Calu3 (cell line): ENCODE data around the gene WDR81. TPM values are rescaled to one million over a fixed set of nuclear protein-coding genes. Genes with fewer than 3 reads are reported as not detected.

Source experiments
- BruUV-seq: library from RNA; stranded (reverse); fragments of 400-500 nt; replicated peaks from 2 replicates; lab custom pipeline; 2021; lab: Mats Ljungman, UMichigan
- CTCF ChIA-PET: fragments of 300-600 bp; sonication (Branson Sonifier 250); formaldehyde crosslinking; loops from one replicate; lab custom pipeline; 2022; ENCODE audit warnings: antibody characterized with exemption; lab: Charles Lee
- DNase-seq: peaks from one replicate; pipeline ENCODE4 v3.0.0; 2022
- H3K27ac Mint-ChIP-seq: one replicate; pipeline ENCODE4 v1.8.0; 2022; ENCODE audit warnings: mixed read lengths; ENCODE audit not compliant: unreplicated experiment
- H3K27me3 Mint-ChIP-seq: one replicate; pipeline ENCODE4 v1.8.0; 2022; ENCODE audit warnings: mixed read lengths; ENCODE audit not compliant: unreplicated experiment
- H3K36me3 Mint-ChIP-seq: one replicate; pipeline ENCODE4 v1.8.0; 2022; ENCODE audit warnings: mild to moderate bottlenecking, moderate library complexity, mixed read lengths; ENCODE audit not compliant: insufficient read depth, unreplicated experiment
- H3K4me1 Mint-ChIP-seq: one replicate; pipeline ENCODE4 v1.8.0; 2022; ENCODE audit warnings: mild to moderate bottlenecking, low read depth, mixed read lengths; ENCODE audit not compliant: unreplicated experiment
- H3K4me3 Mint-ChIP-seq: one replicate; pipeline ENCODE4 v1.8.0; 2022; ENCODE audit warnings: mild to moderate bottlenecking, low read depth, moderate library complexity, mixed read lengths; ENCODE audit not compliant: unreplicated experiment
- H3K9me3 Mint-ChIP-seq: one replicate; pipeline ENCODE4 v1.8.0; 2022; ENCODE audit warnings: low read depth, mixed read lengths; ENCODE audit not compliant: unreplicated experiment
- intact Hi-C: fragments of 100-400 bp; cut with micrococcal nuclease; formaldehyde crosslinking; loops from one replicate; pipeline ENCODE4 v1.10.0; 2022; ENCODE audit not compliant: unreplicated experiment
- total RNA-seq: library from RNA; stranded (reverse); gene quantifications from 2 replicates; pipeline ENCODE4 v1.2.3, GENCODE V29; 2022
- TF ChIP-seq, protein P1 (sequence below): fragments of 200-600 bp; IDR thresholded peaks from one replicate; pipeline ENCODE4 v1.8.0; 2022; ENCODE audit warnings: antibody characterized with exemption; ENCODE audit not compliant: unreplicated experiment

WDR81 gene
- total RNA-seq, 1 experiment from 2014 or later: 11.2 TPM

DNA sequence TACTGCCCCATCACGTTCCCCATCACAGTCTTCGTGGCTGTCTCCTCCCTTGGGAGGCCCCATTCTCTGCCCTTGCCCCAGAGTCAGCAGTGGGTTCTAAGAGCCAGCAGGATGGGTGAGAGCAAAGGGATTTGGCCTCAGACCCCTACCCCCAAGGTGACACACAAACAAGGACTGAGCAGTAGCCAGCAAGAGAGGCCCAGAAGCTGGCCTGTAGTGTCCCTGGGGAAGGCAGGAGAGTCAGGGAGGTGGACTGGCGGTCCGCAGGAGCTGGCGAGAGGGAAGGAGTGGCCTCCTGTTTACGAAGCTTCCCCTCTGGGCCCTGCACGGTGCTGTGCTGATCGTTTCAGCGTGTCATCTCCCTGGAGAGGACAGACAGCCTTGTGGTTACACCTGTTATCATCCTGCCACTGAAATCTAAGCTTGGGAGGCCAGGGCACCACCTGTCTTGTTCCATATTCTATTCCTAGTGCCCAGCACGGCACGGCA is 8.4 kb downstream of the WDR81 start:
- TF ChIP-seq, protein P1, sequence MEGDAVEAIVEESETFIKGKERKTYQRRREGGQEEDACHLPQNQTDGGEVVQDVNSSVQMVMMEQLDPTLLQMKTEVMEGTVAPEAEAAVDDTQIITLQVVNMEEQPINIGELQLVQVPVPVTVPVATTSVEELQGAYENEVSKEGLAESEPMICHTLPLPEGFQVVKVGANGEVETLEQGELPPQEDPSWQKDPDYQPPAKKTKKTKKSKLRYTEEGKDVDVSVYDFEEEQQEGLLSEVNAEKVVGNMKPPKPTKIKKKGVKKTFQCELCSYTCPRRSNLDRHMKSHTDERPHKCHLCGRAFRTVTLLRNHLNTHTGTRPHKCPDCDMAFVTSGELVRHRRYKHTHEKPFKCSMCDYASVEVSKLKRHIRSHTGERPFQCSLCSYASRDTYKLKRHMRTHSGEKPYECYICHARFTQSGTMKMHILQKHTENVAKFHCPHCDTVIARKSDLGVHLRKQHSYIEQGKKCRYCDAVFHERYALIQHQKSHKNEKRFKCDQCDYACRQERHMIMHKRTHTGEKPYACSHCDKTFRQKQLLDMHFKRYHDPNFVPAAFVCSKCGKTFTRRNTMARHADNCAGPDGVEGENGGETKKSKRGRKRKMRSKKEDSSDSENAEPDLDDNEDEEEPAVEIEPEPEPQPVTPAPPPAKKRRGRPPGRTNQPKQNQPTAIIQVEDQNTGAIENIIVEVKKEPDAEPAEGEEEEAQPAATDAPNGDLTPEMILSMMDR: no peak
- no peaks in the 10 kb centered on the region for H3K4me1 Mint-ChIP-seq
- no TSS peak for BruUV-seq
- no peak overlapping the region for H3K27ac Mint-ChIP-seq
- CTCF ChIA-PET: interaction anchor here (0.5 kb wide), 1 partner anchor 118 kb away, joined by 3 read pairs; no protein-coding TSS in a partner anchor
- no peaks in the 10 kb centered on the region for H3K9me3 Mint-ChIP-seq
- H3K36me3 Mint-ChIP-seq: no peaks in the 10 kb centered on the region
- no peaks in the 10 kb centered on the region for H3K27me3 Mint-ChIP-seq
- H3K4me3 Mint-ChIP-seq: no peak overlapping the region
- DNase-seq: no peak
- intact Hi-C loops: no loop called here

DNA sequence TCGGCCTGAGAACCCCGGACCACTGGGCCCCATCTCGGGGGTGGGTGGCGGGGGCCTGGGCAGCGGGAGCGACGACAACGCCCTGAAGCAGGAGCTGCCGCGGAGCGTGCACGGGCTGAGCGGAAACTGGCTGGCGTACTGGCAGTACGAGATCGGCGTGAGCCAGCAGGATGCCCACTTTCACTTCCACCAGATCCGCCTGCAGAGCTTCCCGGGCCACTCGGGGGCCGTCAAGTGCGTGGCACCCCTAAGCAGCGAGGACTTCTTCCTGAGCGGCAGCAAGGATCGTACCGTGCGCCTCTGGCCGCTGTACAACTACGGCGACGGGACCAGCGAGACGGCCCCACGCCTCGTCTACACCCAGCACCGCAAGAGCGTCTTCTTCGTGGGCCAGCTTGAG is 9.3 kb downstream of the WDR81 start:
- intact Hi-C loops: no loop called here

DNA sequence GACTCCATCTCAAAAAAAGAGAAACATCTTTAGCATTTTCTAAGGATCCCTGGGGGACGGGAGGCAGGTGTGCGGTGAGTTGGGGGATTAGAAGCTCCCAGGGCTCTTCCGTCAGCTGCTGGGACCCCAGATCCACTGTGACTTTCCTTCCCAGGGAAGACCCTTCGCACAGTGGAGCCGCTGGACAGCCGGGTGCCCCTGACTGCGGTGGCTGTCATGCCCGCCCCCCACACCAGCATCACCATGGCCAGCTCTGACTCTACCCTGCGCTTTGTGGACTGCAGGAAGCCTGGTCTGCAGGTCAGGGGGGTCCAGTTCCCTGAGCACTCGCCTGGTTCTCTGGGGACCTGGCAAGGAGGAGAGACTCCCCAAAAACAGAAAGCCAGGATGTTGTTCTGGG is 10.9 kb downstream of the WDR81 start:
- no peaks in the 10 kb centered on the region for H3K9me3 Mint-ChIP-seq
- DNase-seq: no peak
- no peaks in the 10 kb centered on the region for H3K27me3 Mint-ChIP-seq
- intact Hi-C loops: no loop called here
- TF ChIP-seq, protein P1: no peak
- H3K4me3 Mint-ChIP-seq: no peak overlapping the region
- H3K27ac Mint-ChIP-seq: no peak overlapping the region
- no TSS peak for BruUV-seq
- no peaks in the 10 kb centered on the region for H3K4me1 Mint-ChIP-seq
- CTCF ChIA-PET: no interaction called here
- H3K36me3 Mint-ChIP-seq: no peaks in the 10 kb centered on the region

More for the DNA sequence above, 9.3 kb downstream of the WDR81 start:
- Mint-ChIP-seq H3K9me3 (no peaks in the 10 kb centered on the region), H3K36me3 (no peaks in the 10 kb centered on the region), H3K27me3 (no peaks in the 10 kb centered on the region), H3K27ac (no peak overlapping the region), H3K4me1 (no peaks in the 10 kb centered on the region), H3K4me3 (no peak overlapping the region)
- no peak for DNase-seq
- TF ChIP-seq, protein P1: no peak
- CTCF ChIA-PET: no interaction called here
- no TSS peak for BruUV-seq

DNA sequence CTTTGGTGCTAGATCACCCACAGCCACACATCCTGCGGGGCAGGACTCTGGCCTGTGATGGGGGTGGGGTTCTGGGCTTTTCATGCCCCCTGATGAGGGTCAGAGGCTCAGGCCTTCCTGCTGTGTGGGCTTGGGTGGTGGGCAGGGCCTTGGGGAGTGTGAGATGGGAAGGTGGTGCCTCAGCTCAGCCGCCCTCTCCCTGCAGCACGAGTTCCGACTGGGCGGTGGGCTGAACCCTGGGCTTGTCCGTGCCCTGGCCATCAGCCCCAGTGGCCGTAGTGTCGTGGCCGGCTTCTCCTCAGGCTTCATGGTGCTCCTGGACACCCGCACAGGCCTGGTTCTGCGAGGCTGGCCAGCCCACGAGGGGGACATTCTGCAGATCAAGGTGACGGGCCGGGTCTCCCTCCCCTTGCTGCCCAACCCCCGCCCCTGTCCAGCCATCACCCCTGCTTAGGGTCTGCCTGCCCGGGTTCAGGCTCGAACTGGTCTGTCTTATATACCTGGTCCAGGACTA is 11.4 kb downstream of the WDR81 start:
- Mint-ChIP-seq H3K36me3 (no peaks in the 10 kb centered on the region), H3K4me3 (no peak overlapping the region), H3K4me1 (no peaks in the 10 kb centered on the region), H3K27me3 (no peaks in the 10 kb centered on the region), H3K27ac (no peak overlapping the region), H3K9me3 (no peaks in the 10 kb centered on the region)
- TF ChIP-seq, protein P1: no peak
- DNase-seq: no peak
- intact Hi-C loops: no loop called here
- CTCF ChIA-PET: interaction anchor here (0.6 kb wide), 1 partner anchor 411 kb away, joined by 3 read pairs; no protein-coding TSS in a partner anchor
- BruUV-seq: no TSS peak
